Stimulated activated naive B cell treated with anti-CD40 and anti-IgM and Interleukin-4, amounts not matched to agents 10 μg/mL and 1 μg/mL and 100 μg/mL, for 72 hours (primary cell): ENCODE data around the gene SULF2.

Source experiments
- ATAC-seq, 2 donors: fragments of 150-1000 bp; cut with Tn5 transposase; replicated peaks; 2 replicates each; pipeline ENCODE4 v1.10.0; 2021; ENCODE audit warnings: moderate library complexity in 1 of 2
- DNase-seq: peaks from one replicate; pipeline ENCODE4 v3.0.0; 2021
- H3K27ac Mint-ChIP-seq: one replicate; pipeline ENCODE4 v1.8.0; 2022; ENCODE audit warnings: mild to moderate bottlenecking, mixed read lengths
- H3K27me3 Mint-ChIP-seq, 2 donors: one replicate each; pipeline ENCODE4 v1.8.0; 2022; ENCODE audit warnings: mixed read lengths in 2 of 2
- H3K36me3 Mint-ChIP-seq, 2 donors: one replicate each; pipeline ENCODE4 v1.8.0; 2022; ENCODE audit warnings: mixed read lengths in 2 of 2, mild to moderate bottlenecking in 1 of 2
- H3K4me1 Mint-ChIP-seq, 2 donors: one replicate each; pipeline ENCODE4 v1.8.0; 2022; ENCODE audit warnings: mixed read lengths in 2 of 2, mild to moderate bottlenecking in 1 of 2
- H3K4me3 Mint-ChIP-seq, 2 donors: one replicate each; pipeline ENCODE4 v1.8.0; 2022; ENCODE audit warnings: mild to moderate bottlenecking in 2 of 2, mixed read lengths in 2 of 2, moderate library complexity in 1 of 2
- H3K9me3 Mint-ChIP-seq, 2 donors: one replicate each; pipeline ENCODE4 v1.8.0; 2022; ENCODE audit warnings: mixed read lengths in 2 of 2, mild to moderate bottlenecking in 1 of 2

The SULF2 gene

DNA sequence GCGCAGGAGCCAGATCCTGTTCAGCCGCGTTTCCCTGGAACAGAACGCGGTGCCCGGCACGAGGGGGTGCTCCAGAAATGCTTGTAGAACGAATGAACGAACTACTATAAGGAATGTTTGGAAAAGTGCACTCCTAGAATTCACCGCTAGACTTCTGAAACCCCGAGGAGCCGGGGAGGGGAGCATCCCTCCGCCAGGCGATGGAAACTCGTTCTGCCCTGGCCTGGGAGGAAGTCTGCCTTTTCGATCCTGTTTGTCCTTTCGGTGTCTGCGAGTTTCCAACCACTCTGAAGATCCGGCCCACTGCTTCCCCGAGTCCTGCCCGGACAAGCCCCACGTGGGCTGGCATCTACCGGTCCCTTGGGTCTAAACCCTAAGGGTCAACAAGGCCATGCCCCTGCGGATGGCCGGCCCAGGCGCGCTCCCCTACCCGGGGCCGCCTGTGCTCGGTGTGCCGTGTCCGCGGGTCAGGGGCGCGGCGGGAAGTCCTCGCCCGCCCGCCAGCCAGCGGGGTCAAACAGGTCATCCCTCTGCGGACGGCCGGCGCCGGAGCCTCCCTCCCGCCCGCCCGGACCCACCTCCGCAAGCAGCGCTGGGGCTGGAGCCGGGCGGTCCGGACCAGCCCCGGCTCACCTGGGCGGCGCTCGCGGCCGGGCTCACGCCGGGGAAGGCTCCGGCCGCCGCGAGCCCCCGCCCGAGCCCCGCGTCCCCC lies 526 bp downstream of the SULF2 start:
- Mint-ChIP-seq H3K27ac (no peak overlapping the region), H3K4me3 (peak overlapping the region; percentile 55 to 70), H3K9me3 (no peaks in the 10 kb centered on the region), H3K27me3 (peaks cover 50 to 72% of the 10 kb centered on the region in 2 donors), H3K36me3 (no peaks in the 10 kb centered on the region), H3K4me1 (peaks cover 16 to 22% of the 10 kb centered on the region in 2 donors)
- ATAC-seq (peak; percentile 33 to 38), DNase-seq (no peak)

DNA sequence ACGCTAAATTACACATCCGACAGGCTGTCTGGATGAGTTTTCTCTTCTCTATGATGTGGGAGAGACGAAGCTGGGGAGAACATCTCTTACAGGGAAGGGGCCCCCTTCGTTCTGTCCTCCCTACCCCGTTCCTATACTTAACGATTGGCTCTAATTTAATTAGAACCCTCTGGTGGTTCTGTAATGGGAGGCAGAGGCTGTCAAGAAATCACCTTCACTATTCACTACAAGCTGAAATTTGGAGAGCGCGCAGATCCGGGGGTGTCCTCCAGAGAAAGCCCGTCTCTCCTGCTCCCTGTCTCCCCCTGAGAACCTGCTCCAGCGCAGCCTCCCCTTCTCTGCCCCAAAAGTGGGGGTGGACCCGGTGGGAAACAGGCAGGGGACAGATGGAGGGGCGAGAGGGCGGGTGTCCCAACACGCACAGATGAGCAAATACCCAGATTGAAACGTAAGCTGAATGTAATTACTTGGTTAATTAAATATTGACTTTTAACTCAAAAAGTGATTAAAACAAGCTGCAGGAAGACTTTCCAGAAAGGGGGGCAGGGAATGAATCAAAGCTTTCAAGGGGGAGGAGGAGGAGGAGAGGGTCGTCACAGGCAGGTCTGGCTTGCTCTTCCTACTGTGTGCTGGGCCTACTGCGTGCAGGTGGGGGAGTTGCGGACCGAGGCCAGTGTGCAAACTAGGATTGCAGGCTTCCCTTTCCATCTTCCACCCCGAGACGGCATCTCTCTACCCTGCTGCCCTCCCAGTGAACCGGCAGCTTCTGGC lies 1.3 kb downstream of the SULF2 start:
- Mint-ChIP-seq H3K27me3 (peaks cover 47 to 72% of the 10 kb centered on the region in 2 donors), H3K27ac (no peak overlapping the region), H3K4me1 (peaks cover 16 to 22% of the 10 kb centered on the region in 2 donors), H3K36me3 (no peaks in the 10 kb centered on the region), H3K4me3 (peak overlapping the region; percentile 55 to 70), H3K9me3 (no peaks in the 10 kb centered on the region)
- DNase-seq (no peak), ATAC-seq (no peak)

DNA sequence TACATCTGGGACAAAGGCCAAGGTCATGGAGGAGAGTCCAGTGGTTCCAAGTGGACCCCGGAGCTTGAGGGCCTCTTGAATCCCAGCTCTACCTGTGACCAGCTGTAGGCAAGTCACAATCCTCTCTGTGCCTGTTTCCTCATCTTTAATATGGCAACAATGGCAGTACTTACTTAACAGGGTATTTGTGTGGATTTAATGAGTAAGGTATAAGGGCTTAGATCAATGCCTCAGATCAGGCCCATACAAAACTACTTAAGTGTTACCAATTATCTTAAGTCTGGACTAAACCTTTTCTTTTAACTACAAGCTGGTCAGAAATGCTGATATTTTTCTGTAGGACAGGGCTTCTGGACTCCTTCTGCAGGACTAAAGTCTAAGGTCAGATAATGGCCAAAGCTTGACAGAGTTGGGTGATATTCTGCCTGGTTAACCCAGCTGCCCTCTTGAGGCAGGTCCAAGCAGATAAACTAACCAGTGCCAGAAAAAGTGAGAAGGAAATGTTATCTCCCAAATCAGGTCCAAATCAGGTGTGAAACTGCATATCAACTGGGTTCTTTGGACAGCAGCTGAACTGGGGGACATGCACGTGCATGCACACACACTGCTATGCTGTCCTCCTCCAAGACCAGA lies 2.2 kb downstream of the SULF2 start:
- Mint-ChIP-seq H3K9me3 (no peaks in the 10 kb centered on the region), H3K36me3 (no peaks in the 10 kb centered on the region), H3K4me3 (no peak overlapping the region), H3K27ac (no peak overlapping the region), H3K4me1 (peaks cover 16 to 22% of the 10 kb centered on the region in 2 donors), H3K27me3 (peaks cover 44 to 68% of the 10 kb centered on the region in 2 donors)
- DNase-seq = no peak
- ATAC-seq = no peak

DNA sequence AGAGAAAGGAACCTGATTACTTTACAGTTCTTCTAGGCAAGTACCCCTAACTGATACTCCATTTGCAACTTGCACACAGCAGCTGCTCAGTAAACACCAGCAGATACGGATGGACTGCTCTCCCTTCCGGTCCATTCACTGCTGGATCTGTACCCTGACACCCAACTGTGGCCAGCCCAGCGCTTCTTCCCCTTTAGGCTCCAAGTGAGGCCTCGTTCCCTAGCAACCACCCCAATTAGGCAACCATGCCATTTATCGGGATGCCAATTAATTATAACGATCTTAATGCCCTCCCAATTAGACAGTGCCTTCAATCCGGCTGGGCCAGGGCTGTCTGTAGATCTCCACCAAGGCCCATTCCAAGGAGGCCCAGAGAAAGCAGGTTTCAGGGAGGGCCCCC lies 3.2 kb downstream of the SULF2 start:
- H3K9me3 Mint-ChIP-seq = peaks cover 0 to 2% of the 10 kb centered on the region in 2 donors
- H3K27me3 Mint-ChIP-seq = peaks cover 44 to 65% of the 10 kb centered on the region in 2 donors
- H3K4me3 Mint-ChIP-seq = no peak overlapping the region
- peaks cover 16 to 22% of the 10 kb centered on the region in 2 donors for H3K4me1 Mint-ChIP-seq
- DNase-seq (no peak), ATAC-seq (no peak)
- no peaks in the 10 kb centered on the region for H3K36me3 Mint-ChIP-seq
- no peak overlapping the region for H3K27ac Mint-ChIP-seq

DNA sequence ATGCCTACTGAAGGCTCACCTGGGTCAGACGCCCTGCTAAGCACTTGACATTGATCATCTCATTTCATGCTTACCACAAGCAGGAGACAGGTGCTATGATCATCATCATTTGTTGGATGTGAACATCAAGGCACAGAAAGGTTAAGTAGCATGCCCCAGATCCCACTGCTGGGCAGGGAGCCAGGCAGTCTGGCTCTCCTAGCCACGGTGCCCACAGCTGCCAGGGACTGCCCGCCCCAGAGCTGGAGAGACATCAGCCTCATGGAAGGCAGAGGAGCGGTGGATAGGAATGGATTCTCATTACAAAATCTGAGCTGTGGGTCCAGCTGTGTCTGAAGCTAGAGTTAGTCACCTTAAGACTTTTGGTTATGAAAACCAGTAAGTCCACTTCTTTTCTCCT lies 3.6 kb downstream of the SULF2 start:
- H3K9me3 Mint-ChIP-seq = peaks cover 0 to 2% of the 10 kb centered on the region in 2 donors
- peaks cover 43 to 60% of the 10 kb centered on the region in 2 donors for H3K27me3 Mint-ChIP-seq
- no peak overlapping the region for H3K4me3 Mint-ChIP-seq
- H3K4me1 Mint-ChIP-seq = peaks cover 16 to 20% of the 10 kb centered on the region in 2 donors
- ATAC-seq (no peak), DNase-seq (no peak)
- H3K27ac Mint-ChIP-seq = no peak overlapping the region
- no peaks in the 10 kb centered on the region for H3K36me3 Mint-ChIP-seq

DNA sequence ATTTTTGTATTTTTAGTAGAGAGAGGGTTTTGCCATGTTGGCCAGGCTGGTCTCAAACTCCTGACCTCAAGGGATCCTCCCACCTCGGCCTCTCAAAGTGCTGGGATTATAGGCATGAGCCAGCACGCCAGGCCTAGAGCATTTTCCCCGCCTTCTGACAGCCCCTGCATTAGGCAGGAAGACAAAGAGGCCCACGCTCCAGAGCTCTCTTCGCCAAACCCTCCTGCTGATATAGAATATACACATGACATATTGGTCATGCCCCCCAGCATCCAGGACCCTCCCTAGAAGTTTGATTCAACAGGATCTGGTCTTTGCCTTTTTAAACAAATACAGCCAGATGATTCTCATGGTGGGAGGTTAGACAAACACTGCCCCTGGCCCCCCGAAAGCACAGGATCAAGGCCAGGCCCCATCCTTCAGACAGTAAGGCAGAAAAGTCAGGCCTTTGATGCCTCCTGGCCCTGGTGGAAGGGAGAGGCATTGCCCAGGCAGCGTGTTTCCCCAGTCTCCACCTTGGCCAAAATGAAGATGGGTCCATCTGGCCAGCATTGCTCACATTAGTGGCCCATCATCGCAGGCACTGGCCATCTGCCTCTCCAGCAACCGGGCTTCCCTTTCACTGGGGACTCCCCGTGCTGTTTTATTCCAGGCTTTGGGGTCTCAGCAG lies 4.4 kb downstream of the SULF2 start:
- ATAC-seq = no peak
- DNase-seq = no peak
- H3K4me3 Mint-ChIP-seq = no peak overlapping the region
- H3K27me3 Mint-ChIP-seq = peaks cover 36 to 53% of the 10 kb centered on the region in 2 donors
- H3K36me3 Mint-ChIP-seq = no peaks in the 10 kb centered on the region
- peaks cover 8 to 12% of the 10 kb centered on the region in 2 donors for H3K4me1 Mint-ChIP-seq
- peaks cover 0 to 2% of the 10 kb centered on the region in 2 donors for H3K9me3 Mint-ChIP-seq
- H3K27ac Mint-ChIP-seq = no peak overlapping the region

DNA sequence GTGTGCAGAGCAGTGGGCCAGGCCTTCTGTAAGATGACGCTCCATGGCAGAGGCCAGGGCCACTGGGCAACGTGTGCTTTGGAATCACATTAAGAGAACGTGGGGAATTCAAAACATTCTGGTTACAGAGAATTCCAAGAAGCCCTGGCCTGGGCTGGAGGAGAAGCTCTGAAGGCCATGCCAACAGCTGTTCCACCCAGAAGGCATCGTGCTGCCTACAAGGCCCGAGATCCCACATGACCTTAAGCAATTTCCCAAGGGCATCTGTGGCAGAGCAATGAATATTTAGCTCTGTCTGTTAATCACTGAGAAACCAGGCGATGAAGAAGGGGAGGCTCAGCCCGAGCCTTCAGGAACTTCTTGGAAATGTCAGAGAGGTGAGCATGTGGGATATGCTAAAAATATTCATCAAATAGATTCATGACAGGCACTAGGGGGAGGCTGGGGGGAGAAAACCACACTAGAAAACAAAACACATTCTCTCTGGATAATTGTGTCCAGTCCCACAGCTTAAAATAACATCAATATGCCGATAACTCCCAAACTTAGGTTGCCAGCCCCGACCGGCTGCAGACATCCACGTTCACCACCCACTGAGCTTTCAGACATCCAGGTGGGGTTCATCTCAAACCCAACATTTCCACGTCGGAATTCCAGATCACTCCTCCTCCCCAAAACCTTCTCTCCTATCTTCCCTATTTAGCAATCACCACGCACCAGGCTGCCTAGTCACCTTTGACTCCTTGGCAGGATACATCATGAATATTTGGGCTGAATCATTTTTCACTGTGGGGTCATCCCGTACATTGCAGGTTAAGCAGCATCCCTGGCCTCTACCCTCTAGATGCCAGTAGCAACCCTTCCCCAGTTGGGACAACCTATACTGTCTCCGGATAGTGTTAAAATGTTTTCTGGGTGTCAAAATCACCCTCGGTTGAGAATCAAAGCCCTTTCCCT lies 6.6 kb downstream of the SULF2 start:
- no peak overlapping the region for H3K27ac Mint-ChIP-seq
- DNase-seq (no peak), ATAC-seq (no peak)
- H3K4me3 Mint-ChIP-seq = no peak overlapping the region
- H3K9me3 Mint-ChIP-seq = peaks cover 0 to 4% of the 10 kb centered on the region in 2 donors
- no peaks in the 10 kb centered on the region for H3K36me3 Mint-ChIP-seq
- H3K27me3 Mint-ChIP-seq = peaks cover 29 to 37% of the 10 kb centered on the region in 2 donors
- no peaks in the 10 kb centered on the region for H3K4me1 Mint-ChIP-seq

DNA sequence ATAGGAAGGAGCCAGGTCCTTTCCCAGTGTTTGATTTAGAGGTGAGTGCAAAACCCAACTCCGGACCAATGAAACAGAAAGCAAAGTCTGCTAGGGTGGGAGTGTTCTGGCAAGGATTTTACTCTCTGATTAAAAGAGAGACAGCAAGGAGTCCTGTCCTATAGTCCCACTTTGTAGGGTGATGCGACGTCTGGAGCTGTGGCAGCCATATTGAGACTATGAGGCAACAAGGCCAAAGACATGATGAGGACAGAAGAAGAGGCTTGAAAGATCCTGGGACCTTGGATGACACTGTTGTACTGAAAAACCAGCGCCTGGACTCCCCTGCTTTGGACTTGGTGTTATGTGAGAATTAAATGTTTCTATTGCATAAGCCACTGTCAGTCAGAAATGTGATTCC lies 8.1 kb downstream of the SULF2 start:
- peaks cover 0 to 7% of the 10 kb centered on the region in 2 donors for H3K9me3 Mint-ChIP-seq
- no peaks in the 10 kb centered on the region for H3K36me3 Mint-ChIP-seq
- H3K4me1 Mint-ChIP-seq = peaks cover 0 to 2% of the 10 kb centered on the region in 2 donors
- H3K4me3 Mint-ChIP-seq = no peak overlapping the region
- peaks cover 15 to 23% of the 10 kb centered on the region in 2 donors for H3K27me3 Mint-ChIP-seq
- H3K27ac Mint-ChIP-seq = no peak overlapping the region
- ATAC-seq (no peak), DNase-seq (no peak)

DNA sequence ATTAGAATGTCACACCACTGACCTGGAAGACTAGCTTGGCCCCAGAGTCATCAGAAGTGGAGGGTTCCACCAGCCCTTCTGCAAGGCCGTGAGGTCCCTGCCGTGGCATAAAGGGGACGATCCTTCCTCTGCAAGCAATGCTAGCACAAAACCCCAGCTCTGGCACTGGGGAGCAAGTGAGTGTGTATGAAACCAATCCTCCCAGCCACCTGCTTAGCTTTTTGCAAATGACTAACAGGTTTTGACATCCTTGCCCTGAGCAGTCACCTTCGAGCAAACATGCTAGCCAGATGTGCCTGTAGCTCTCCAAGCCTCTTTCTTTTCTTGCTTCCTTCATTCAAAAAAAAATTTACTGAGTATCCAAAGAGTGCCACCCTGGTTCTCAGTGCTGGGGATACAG lies 8.6 kb downstream of the SULF2 start:
- Mint-ChIP-seq H3K27me3 (peaks cover 11 to 17% of the 10 kb centered on the region in 2 donors), H3K4me3 (no peak overlapping the region), H3K4me1 (peaks cover 0 to 2% of the 10 kb centered on the region in 2 donors), H3K9me3 (peaks cover 0 to 7% of the 10 kb centered on the region in 2 donors), H3K36me3 (no peaks in the 10 kb centered on the region), H3K27ac (no peak overlapping the region)
- DNase-seq (no peak), ATAC-seq (no peak)

DNA sequence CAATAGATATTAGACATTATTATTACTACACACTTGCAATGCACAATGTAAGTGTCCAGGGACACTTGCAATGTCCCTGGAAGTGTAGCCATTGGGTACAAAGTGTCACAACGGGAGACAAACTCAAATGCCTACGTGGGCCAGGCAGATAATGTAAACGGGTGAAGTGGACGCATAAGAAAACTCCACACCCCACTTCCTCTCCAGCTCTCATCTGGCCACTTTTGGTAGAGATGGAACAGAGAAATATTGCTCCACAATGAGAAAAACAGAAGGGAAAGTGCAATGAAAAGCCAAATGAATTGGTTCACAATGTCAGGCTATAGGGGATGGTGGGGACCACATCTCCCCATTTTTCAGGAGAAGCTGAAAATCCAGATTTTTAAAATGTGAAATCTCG lies 9.4 kb downstream of the SULF2 start:
- H3K4me3 Mint-ChIP-seq = no peak overlapping the region
- H3K36me3 Mint-ChIP-seq = no peaks in the 10 kb centered on the region
- no peak for ATAC-seq
- H3K27me3 Mint-ChIP-seq = peaks cover 8 to 10% of the 10 kb centered on the region in 2 donors
- H3K27ac Mint-ChIP-seq = no peak overlapping the region
- peaks cover 0 to 2% of the 10 kb centered on the region in 2 donors for H3K4me1 Mint-ChIP-seq
- H3K9me3 Mint-ChIP-seq = peaks cover 0 to 7% of the 10 kb centered on the region in 2 donors
- no peak for DNase-seq

DNA sequence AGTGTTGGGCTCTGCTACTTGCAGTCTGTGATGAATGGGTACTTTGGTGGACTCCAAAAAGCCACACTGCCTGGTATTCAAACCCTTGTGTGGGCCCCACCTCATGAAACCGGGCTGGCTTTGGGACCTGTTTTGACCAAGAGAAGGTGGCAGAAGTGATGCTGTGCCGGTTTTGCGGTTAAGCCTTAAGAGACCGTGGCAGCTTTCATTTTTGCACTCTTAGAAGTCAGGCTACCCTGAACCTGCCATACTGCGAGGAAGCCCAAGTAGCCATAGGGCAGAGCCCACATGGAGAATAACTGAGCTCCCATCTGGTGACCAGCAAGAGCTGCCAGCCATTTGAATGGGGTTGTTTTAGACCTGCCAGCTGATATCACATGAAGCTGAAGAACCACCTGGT lies 10.2 kb downstream of the SULF2 start:
- ATAC-seq (no peak), DNase-seq (no peak)
- Mint-ChIP-seq H3K27me3 (peaks cover 2 to 8% of the 10 kb centered on the region in 2 donors), H3K9me3 (peaks cover 0 to 7% of the 10 kb centered on the region in 2 donors), H3K4me1 (peaks cover 0 to 2% of the 10 kb centered on the region in 2 donors), H3K4me3 (no peak overlapping the region), H3K27ac (no peak overlapping the region), H3K36me3 (no peaks in the 10 kb centered on the region)

DNA sequence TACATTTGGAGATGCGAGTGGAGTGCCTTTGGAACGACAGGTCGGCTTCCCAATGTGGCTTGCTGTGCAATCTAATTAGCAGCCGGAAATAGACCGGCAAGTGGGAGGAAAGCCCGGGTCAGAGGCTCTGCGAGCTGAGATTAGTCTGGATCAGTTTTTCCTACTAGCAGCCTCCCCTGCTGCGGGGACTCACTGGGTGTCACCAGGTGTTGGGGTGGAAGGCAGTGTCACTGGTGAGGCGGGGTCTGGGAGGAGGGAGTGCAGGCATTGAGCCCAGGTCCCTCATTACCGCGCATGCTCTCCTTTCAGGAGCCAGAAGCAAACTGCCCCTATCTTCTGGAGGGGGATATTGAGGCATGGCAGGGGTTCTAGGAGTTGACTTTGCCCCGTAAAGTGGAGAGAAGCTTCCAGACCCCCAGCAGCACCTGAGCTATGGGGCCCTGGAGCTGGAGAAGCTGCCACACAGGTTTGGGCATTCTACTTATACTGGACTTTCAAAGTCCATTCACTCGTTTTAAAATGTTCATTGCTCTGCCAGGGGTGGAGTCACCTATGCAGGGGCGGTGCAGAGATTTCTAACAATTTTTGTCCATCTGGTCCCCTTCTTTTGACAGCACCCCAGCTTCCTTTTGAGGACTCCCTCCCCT lies 11.0 kb downstream of the SULF2 start:
- Mint-ChIP-seq H3K27ac (no peak overlapping the region), H3K36me3 (no peaks in the 10 kb centered on the region), H3K4me3 (no peak overlapping the region), H3K27me3 (peaks cover 0 to 8% of the 10 kb centered on the region in 2 donors), H3K4me1 (peaks cover 0 to 2% of the 10 kb centered on the region in 2 donors), H3K9me3 (peaks cover 0 to 7% of the 10 kb centered on the region in 2 donors)
- DNase-seq = no peak
- ATAC-seq = no peak

DNA sequence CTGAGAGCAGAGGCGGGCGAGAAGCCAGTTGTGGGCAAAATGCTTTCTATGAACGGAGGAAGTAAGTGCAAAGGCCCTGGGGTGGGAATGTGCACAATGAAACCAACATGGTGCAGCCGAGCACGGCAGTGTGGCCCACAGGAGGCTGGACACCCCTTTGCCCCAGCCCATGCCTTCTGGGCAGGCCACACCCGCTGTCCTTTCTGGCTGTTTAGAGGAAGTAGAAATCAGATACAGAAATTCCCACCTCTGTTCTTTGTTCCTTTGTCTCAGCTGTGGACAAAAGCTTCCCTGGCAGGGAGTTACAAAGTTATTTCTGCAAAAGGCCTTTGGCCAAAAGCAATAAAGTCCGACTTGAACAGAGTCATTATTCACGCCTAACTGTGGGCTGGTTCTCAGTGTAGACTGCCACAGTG lies 11.9 kb downstream of the SULF2 start:
- DNase-seq (no peak), ATAC-seq (no peak)
- H3K27me3 Mint-ChIP-seq = peaks cover 0 to 8% of the 10 kb centered on the region in 2 donors
- H3K36me3 Mint-ChIP-seq = no peaks in the 10 kb centered on the region
- H3K4me3 Mint-ChIP-seq = no peak overlapping the region
- peak overlapping the region; percentile 63 for H3K27ac Mint-ChIP-seq
- H3K4me1 Mint-ChIP-seq = peaks cover 2 to 4% of the 10 kb centered on the region in 2 donors
- H3K9me3 Mint-ChIP-seq = peaks cover 0 to 7% of the 10 kb centered on the region in 2 donors
